Activated T-cell treated with anti-CD3 and anti-CD28 coated beads, Interleukin-2, amount 50 U/mL, for 48 hours (primary cell): Measurements from ENCODE around the gene SPRR5.

Experiments used
- DNase-seq, 2 experiments: peaks; one replicate each; pipeline ENCODE4 v3.0.0-alpha.2; 2020

Gene SPRR5

DNA sequence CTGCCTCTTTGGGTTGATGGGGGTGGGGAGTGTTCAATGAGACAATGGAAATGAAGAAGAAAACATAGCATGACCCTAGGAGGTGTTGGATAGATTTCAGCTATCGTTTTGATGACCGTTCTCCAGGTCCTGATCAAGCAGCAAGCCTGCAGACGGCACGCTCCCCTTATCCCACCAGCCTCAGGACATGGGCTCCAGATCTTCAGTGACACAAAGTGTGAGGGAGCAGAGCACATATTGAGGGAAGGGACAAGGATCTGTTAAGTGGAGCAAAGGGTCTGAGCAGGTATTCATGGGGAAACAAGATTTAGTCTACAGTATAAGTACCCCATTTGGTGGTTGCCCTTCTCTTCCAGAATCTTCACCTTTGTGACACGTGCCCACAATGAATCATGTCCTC lies 4.7 kb downstream of the SPRR5 start:
- no peak for DNase-seq

GRCh38 chr1:152953761-152954160 lies 6.8 kb downstream of the SPRR5 start:
- no peak for DNase-seq

DNA sequence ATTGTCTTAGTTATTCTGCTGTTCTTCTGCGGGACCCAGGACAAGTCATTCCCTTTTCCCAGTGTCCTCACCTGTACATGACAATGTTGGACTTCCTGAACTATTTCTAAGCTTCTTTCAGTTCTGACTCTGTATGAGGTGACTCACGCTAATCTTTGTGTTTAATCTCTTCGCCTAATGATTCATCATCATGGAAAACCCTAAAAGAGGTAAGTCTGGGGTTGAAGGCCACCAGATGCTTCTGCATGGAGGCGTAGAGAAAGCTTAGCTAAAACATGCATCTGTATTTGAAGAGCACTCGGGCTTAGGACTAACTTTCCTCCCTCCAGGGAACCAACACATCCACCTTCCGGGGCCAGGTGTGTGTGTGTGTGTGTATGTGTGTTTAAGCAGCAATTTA lies 7.4 kb downstream of the SPRR5 start:
- DNase-seq = no peak

DNA sequence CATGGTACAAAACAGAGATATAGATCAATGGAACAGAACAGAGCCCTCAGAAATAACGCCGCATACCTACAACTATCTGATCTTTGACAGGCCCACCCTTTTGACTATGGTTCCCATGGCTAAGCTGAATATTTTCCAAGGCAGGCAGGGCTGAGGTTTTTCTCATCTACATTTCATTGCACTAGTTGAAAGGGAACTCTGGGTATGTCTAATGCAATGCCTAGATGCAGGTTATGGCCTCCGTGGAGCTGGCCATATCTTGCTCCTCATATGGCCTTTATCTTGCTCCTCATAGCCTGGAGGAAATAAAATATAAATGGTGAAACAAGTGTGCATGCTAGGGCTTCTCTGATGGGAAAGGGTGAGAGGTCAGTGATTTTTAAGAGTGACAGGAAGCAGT lies 10.6 kb downstream of the SPRR5 start:
- no peak for DNase-seq

DNA sequence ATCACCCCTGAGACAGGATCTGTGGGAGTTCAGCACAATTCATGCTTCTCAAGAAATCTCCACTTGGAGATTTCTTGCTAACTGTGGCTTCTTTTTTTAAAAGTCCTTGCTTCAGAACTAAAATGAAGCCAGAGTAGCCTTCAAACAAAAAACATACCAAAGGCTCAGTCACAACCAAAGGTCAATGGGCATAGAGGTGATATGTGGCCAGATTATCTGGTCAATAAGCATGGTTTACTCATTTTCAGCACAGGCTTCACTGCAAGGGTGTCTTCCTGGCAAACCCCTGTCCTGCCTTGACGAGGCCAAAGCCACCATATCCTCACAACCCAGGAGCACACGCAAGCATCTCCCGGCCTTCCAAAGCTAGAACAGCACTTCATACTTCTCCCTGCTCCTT lies 12.3 kb downstream of the SPRR5 start:
- DNase-seq = no peak

GRCh38 chr1:152959801-152960451 lies 12.9 kb downstream of the SPRR5 start:
- DNase-seq = no peak

GRCh38 chr1:152960452-152961044 lies 13.5 kb downstream of the SPRR5 start:
- no peak for DNase-seq

GRCh38 chr1:152961226-152961891 lies 14.4 kb downstream of the SPRR5 start:
- DNase-seq = no peak

DNA sequence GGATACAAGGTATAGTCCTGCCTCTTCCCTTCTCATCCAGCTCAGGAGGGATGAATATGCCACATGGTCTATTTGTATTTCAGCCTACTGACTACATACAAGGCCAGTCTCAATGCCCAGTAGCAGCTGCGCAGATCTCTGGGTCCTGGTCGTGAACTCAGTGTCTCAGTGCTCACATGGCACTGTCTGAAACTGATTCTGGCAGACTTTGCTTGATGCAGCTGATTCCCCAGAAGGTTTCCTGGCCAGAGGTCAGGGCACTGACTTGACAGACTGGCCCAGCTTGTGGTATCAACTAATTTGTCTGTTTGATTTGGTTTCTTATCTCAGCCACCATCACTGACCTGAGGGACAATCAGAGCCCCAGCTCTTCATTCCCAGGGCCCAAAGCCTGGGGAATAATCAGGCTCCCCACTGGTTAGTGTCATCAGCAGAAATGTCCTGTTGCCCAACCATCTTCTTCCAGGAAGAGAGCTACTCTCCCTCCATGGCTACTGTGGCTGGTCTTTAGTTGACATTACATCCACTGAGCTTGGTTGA lies 15.9 kb downstream of the SPRR5 start:
- no peak for DNase-seq

DNA sequence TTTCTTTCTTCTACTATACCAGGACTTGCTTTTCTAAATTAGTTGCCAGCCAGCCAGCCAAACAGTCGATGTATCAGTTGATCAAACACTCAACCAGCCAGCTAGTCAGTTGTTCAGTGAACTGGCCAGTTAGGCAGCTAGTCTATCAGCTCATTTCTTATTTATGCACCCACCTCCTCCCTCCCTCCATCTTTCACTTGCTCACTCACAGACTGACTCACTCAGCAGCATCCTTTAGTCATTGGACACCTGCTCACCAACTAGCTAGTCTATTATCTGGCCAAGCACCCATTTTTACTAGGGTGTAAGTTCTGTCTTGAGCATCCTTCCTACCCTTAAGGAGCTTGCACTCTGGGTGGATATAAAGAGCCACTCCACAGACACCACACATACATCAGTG lies 17.5 kb downstream of the SPRR5 start:
- no peak for DNase-seq

DNA sequence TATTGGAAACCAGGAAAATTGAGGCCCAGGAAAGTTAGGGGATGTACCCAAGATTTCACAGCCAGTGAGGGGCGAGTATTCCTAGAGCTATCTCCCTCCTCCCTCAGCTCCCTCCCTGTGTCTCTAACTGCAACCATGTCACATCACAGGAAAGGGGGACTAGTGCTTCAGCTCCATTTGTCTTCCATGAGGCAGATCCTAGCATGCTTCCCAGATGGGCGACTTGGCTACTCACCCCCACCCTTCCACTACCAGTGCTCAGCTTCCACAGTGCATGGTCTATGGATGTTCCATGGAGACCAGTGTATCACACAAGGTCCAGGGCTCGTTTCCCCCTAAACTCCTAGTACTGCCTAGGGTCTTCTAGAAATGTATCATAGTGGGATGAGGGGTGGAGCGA lies 18.8 kb downstream of the SPRR5 start:
- no peak for DNase-seq

DNA sequence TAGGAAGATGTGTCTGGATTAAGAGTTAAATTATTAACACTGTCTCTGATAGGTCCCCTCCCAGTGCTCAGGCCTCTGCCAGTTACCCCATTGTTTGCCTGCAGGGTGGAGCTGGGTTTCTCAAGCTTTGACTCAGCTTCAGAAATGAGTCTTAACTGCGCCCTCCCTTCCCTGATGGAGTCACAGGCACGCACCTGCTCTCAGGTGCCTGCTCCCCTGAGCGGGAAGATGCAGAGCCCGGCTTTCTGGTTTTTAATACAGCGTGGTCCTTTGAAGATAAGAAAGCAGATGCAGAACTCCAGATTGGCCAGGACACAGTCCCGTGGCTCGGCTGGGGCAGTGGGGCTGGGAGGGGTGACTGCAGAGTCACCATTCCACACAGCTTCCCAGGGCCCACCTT lies 20.2 kb downstream of the SPRR5 start:
- DNase-seq = no peak

GRCh38 chr1:152968248-152968647 lies 21.2 kb downstream of the SPRR5 start:
- no peak for DNase-seq

DNA sequence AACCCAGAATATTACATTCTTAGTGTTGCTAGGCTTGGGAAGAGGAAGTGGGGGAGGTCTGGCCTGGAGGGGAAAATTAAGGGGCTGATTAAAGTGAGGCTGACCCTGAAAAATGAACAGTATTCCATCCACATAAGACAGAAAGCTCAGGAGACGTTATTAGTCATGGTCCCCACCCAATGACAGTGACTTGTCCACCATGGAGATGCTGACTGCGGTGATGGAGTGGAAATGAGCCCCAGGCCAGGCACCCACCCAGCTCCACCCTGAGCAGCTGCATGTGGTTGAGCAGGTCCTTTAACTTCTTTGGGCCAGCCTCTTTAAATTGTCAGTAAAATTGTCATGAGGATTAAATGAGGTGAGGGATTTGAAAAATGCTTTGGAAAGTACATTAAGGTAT lies 22.0 kb downstream of the SPRR5 start:
- DNase-seq = no peak

DNA sequence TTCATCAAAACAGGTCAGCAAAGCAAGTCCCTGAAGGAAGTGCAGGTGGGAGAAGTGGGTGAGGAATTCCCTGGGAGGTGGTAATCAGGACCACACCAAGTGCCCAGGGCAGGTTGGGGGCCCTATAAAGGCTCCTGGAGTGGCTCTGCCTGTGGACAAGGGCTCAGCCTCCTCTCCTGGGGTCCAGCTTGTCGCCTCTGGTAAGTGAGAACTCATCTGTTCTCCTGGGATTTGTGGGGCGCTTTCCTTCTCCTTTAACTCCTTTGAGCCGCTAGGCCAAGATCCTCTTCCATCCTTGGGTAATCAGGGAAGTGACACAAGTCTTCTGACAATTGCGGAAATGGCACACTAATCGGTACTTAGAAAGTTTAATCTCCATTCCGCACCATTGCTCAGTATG lies 23.5 kb downstream of the SPRR5 start, which contains the start of gene SPRR4:
Gene SPRR4 (plus strand): TSS at position 154 of the 400 bp plus-strand sequence. CDS start 1,243 bp downstream, outside the sequence.
- DNase-seq = no peak

- no peak for DNase-seq
Measured at GRCh38 chr1:152972196-152972886, 25.3 kb downstream of the SPRR5 start.

DNA sequence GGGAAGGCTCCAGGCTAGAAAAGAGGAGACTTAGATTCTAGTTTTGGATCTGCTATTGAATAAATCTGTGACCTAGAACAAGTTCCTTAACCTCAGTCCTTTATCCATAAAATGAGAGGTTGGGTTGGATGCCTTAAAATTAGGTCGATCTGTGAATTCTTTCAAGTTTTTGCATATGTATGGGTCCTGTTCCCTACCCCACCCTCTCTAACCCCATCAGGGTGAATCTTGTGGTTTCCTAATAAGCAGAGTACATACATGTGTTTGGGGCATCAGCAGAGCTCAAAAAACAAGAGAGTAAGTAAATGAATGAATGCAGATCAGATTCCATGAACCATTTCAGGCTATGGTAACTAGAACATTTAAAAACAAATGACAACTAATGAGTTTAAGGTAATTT lies 29.7 kb downstream of the SPRR5 start:
- DNase-seq = no peak

GRCh38 chr1:152977614-152978013 lies 30.6 kb downstream of the SPRR5 start:
- DNase-seq = no peak

GRCh38 chr1:152980676-152981075 lies 33.7 kb downstream of the SPRR5 start:
- no peak for DNase-seq

DNA sequence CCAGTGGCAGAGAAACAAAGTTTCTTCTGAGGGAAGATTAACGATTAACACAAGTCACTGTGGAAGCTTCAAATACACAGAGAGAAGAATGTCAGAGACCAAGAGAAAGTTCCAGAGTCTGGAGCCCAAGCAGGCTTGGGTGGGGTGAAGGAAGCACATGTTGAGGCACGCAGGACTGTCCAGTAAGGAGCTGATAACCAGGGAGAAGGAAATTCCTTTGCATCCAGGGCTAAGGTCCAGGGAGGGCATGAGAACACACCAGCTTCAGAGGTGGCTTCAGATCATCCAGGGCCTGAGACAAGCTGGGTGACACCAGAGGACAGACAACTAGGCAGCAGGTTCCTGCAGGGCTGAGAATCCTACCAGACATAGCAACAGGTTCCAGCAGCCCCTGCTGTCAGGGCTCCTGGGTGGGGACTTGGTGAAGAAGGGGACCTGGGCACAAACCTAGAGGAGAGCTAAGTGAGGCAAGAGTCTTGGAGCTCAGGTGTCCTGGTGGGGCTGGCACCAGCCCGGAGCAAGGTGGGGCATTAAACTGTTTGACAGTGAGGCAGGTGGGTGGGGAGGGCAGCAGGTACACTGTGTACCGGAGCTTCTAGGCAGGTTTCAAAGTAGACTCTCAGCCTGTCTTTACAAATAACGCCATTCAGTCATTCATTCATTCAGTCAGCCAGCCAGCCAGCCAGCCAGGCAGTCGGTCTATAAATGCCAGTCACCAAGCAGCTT lies 34.3 kb downstream of the SPRR5 start:
- DNase-seq = no peak

DNA sequence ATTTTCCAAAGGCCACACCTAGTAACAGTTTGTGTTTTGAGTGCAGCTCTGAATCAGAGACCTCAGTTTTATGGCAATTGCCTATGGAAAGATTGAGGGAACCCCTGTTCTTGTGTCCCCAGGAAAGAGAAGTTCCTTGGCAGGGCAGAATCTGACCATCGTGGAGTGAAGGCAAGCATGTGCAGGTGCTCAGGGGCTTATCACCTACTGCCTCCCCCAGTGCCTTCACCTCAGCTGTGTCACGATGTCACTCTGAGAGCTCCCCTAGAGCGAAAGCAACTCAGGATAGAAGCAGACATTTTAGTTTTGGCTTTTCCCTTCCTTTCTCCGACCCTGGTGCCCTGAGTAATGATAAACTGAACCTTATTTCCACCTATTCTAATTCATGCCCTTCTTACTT lies 35.1 kb downstream of the SPRR5 start:
- no peak for DNase-seq

- no peak for DNase-seq
Measured at GRCh38 chr1:152983234-152983633, 36.2 kb downstream of the SPRR5 start.

DNA sequence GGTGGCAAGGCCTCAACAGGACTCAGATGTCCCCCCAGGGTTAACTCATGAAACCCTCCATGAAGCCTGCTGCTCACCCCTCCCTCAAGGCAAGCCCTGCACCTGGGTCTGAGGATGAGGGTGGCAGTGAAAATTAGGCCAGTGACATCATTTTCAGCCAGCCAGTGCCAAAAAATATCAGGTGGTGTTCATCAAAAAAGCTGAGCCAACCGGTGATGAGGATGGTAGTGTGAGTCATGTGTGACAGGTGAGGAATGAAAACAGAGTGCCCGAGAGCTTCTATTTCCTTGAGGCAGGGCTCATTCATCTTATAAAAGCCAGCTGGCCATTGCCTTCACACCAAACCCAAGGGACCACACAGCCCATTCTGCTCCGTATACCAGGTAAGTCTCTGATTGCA lies 36.7 kb downstream of the SPRR5 start, which contains the start of gene SPRR1A:
Gene SPRR1A (plus strand): TSS at position 339 of the 400 bp plus-strand sequence. CDS start 1,150 bp downstream, outside the sequence.
- DNase-seq = no peak
